Head of caudate nucleus (tissue), 42 donors: Measurements from ENCODE around the gene EBNA1BP2.
"Not testable (repeated sequence)": the region's sequence is repeated elsewhere in the genome, so short reads cannot be mapped to it uniquely, and the experiment has no call there.

Experiments
- DNase-seq, 42 donors: peaks; one replicate each; pipeline versions ENCODE4 v3.0.0 to v3.0.0-alpha.2; 2020 to 2021; ENCODE audit warnings: mixed read lengths in 7 of 42
- intact Hi-C: fragments of 100-400 bp; cut with DNase I; formaldehyde crosslinking; loops from one replicate; pipeline ENCODE4 v1.15.0; 2022

The EBNA1BP2 gene

DNA sequence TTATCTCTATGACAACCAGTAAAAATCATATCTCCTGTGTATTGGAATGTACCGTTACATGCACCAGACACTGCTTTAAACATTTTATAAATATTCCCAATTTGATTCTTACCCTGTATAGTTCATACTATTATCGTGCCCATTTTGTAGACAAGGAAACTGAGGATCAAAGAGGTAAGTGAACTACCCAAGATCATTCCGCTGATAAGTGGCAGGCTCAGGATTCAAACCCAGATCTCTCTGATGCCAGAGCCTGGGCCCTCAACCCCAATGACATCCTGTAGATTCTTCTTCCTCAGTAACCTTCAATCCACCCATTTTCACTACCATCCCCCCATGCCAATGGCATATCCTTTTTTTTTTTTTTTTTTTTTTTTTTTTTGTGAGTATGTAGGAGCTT is 12.3 kb upstream of the EBNA1BP2 start:
- intact Hi-C loops: no loop called here
- DNase-seq: no peak

- no peak for DNase-seq
- intact Hi-C loops: no loop called here
Observed at GRCh38 chr1:43177691-43178090, 5.6 kb upstream of the EBNA1BP2 start.

DNA sequence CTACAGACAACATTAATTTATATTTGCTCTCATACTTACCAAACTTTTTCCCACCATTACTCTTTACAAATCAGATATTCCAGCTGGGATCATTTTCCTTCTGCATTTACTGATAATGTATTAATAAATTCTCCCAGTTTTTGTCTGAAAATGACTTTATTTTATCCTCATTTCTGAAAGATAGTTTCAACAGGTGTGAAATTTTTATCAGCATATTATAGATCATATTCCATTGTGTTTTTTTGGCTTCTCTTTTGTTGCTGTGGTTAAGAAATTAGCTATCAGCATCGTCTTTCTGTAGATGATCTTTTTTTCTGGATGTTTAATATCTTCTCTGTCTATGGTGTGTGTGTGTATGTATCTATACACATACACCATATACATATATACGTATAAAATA is 2.8 kb upstream of the EBNA1BP2 start:
- no peak for DNase-seq
- intact Hi-C loops: no loop called here

GRCh38 chr1:43172527-43172972 is 460 bp upstream of the EBNA1BP2 start:
- intact Hi-C loops: no loop called here
- DNase-seq: peak; percentile 67 to 96 (median 88)

GRCh38 chr1:43171312-43171875 is 696 bp downstream of the EBNA1BP2 start:
- DNase-seq: peak in 8 of 42 donors; percentile 1 to 30 (median 17)
- intact Hi-C loops: no loop called here

DNA sequence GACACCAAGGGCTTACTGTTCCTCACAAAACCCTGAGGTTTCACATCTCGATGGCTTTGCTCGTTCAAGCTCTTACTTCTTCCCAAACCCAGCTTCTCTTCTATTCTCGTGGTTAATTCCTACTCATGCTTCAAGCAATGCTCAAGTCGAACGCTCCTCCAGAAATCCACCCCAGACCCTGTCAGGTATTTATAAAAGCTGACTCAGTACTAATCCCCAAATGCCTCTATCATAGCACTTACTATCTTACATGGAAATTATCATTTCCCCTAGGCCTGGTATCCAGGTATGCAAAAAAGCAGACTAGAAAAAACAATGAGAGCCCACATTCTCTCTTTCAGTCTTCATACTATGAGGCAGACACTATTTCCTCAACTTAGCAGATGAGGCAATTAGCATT is 6.3 kb downstream of the EBNA1BP2 start:
- intact Hi-C loops: no loop called here

DNA sequence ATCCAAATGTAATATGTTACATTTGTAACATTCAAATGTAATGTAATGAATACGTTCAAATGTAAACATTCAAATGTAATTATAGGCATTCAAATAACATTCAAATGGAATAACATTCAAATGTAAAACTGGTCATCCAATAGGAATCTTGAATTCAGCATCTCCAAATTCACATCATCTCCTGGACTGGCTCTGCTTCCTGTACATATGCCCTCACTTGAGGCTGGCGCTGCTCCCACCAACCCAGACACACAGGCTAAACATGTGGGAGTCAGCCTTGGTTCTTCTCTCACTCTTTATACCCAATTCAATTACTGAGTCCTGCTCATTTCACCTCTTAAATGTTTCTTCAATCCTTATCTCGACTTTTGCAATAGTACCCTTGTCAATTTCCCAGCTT is 6.9 kb downstream of the EBNA1BP2 start:
- DNase-seq: no peak
- intact Hi-C loops: no loop called here

More for the DNA sequence above, 6.3 kb downstream of the EBNA1BP2 start:
- no peak for DNase-seq

DNA sequence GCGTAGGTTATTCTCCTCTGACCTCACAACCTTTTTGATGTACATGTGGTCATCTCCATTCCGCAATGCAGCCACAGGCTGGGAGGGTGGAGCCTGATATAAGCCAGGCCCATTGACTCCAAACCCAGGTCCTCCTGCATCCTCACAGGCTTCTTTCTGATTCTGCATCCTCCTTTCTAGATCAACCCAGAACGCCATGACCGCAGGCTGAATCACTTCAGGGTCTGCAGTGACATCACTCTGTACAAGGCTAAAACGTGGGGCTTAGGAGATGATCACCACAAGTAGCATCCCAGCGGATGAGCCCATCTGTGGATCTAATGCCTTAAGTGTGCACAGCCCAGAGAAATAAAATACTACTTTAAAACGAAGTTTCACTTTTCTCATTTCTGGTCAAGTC is 16.1 kb downstream of the EBNA1BP2 start:
- no peak for DNase-seq
- intact Hi-C loops: no loop called here

DNA sequence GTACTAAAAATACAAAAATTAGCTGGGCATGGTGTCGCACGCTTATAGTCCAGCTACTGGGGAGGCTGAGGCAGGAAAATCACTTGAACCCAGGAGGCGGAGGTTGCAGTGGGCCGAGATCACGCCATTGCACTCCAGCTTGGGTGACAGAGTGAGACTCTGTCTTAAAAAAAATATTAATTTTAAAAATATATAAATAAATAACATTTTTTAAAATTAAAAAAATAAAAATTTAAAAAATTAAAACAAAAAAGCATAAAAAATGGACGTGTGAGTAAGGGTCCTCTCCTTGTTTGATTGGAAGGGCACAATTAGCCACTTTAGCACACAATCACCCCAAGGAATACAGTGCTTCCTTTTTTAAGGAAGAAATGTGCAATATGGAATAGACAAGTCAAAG is 18.6 kb downstream of the EBNA1BP2 start:
- no peak for DNase-seq

GRCh38 chr1:43152866-43153265 is 19.2 kb downstream of the EBNA1BP2 start:
- intact Hi-C loops: no loop called here
- DNase-seq: no peak

More for the DNA sequence above, 18.6 kb downstream of the EBNA1BP2 start:
- intact Hi-C loops: no loop called here

DNA sequence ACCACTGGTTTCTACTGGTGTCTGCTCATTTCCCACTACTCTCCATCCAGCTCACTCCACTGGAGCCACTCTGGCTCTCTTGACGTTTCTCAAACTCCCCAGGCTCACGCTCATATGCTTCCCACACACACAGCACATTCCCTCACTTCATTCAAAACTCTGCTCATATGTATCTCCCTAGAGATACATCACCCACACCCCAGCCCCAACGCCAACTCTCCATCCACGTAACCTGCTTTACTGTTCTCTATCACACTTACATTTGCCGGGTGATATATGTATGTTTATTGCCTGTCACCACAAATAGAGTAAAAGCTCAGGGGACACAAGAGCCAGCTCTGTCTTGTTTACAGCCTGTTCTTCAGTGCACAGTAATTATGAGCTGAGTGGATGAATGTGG is 22.2 kb downstream of the EBNA1BP2 start:
- intact Hi-C loops: no loop called here
- DNase-seq: peak in 1 of 42 donors; percentile 8

- intact Hi-C loops: no loop called here
- DNase-seq: peak; percentile 31 to 87 (median 74)
Observed at GRCh38 chr1:43147625-43148327, 24.3 kb downstream of the EBNA1BP2 start.

- intact Hi-C loops: no loop called here
Observed at GRCh38 chr1:43144237-43144636, 27.9 kb downstream of the EBNA1BP2 start.

DNA sequence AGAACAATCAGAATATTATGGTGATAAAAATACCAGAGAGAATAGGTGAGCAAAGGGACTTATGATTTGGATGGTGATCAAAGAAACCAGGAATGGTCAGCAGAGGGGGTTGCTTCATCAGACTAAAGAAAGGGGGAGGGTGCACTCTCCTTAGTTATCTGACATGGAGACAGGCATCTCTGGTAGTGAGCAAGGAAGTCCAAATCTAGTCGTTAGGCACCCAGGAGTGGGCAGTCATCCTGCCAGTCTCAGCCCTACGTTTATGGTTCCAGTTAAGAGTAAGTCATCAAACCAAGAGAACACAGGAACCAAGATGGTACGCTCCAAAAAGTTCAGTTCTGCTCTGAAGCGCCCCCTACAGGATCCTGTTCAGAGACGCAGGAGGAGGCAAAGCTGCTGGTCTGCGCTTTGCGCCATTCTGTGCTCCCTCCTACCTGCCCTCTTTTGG is 28.6 kb downstream of the EBNA1BP2 start:
- intact Hi-C loops: no loop called here
- no peak for DNase-seq

More at GRCh38 chr1:43144237-43144636, 27.9 kb downstream of the EBNA1BP2 start:
- no peak for DNase-seq

- DNase-seq: no peak
- intact Hi-C loops: no loop called here
Observed at GRCh38 chr1:43140583-43140982, 31.5 kb downstream of the EBNA1BP2 start.

DNA sequence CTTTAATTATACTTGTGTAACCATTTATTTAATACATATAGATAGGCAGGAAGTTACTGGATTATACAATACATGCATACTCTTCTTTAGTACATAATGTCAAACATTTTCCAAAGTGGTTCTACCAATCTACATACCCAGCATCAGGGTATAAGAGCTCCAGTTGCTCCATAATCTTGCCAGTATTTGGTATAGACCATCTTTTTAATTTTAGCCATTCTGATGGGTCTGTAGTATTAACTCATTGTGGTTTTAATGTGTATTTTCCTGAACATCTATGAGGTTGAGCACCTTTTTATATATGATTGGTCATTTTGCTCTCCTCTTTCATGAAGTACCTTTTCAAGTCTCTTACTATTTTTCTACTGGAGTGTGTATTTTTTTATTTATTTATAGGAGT is 32.1 kb downstream of the EBNA1BP2 start:
- intact Hi-C loops: no loop called here
- no peak for DNase-seq

DNA sequence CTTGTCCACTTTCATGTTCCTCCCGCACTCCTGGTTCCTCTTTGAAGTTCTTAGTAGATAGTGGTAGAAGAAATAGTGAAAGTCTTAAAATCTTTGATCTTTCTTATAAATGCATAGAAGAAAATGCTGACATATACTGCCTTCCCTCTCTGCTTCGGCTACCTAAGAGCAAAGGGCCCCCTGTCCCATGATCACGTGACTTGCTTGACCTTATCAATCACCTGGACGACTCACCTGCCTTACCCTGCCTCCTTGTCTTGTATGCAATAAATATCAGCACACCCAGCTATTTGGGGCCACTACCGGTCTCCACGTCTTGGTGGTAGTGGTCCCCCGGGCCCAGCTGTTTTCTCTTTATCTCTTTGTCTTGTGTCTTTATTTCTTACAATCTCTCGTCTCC is 32.8 kb downstream of the EBNA1BP2 start:
- intact Hi-C loops, DNase-seq: not testable (repeated sequence)

- intact Hi-C loops: no loop called here
- peak in 21 of 42 donors; percentile 9 to 61 (median 29) for DNase-seq
Observed at GRCh38 chr1:43137445-43138052, 34.5 kb downstream of the EBNA1BP2 start.

- intact Hi-C loops: no loop called here
- DNase-seq: no peak
Observed at GRCh38 chr1:43135857-43136781, 36.0 kb downstream of the EBNA1BP2 start.
